ENCODE data around the gene LMX1B.
"Not testable (repeated sequence)": the region's sequence is repeated elsewhere in the genome, so short reads cannot be mapped to it uniquely, and the experiment has no call there.

The LMX1B gene

GRCh38 chr9:126565336-126566128, 48.2 kb upstream of the LMX1B start:
- TF ChIP-seq CTCF (IDR thresholded peaks at IDR 0.05; ENCODE audit: insufficient read depth, low read length, poor library complexity, severe bottlenecking) (no peak), EZH2phosphoT487 (conservative IDR thresholded peaks at IDR 0.05; ENCODE audit: low read length) (no peak)
- no peaks in the 10 kb centered on the region for H3K36me3 ChIP-seq (ENCODE audit: low read length)
- no peak overlapping the region for H3K4me2 ChIP-seq (ENCODE audit: low read depth, low read length, poor library complexity, severe bottlenecking)
- no peak overlapping the region for H2AFZ ChIP-seq (ENCODE audit: low read depth, low read length, severe bottlenecking)
- no peak overlapping the region for H3K4me3 ChIP-seq (ENCODE audit: insufficient read depth, low read length, poor library complexity, severe bottlenecking)
- H3K9me2 ChIP-seq (replicated peaks; ENCODE audit: insufficient read depth, low read length) = no peaks in the 10 kb centered on the region
- no peaks in the 10 kb centered on the region for H3K79me2 ChIP-seq (ENCODE audit: insufficient read depth, low read length)
- no peaks in the 10 kb centered on the region for H3F3A ChIP-seq (ENCODE audit: insufficient read depth)
- H4K20me1 ChIP-seq (ENCODE audit: low read depth, low read length) = no peaks in the 10 kb centered on the region
- H3K27ac ChIP-seq (ENCODE audit: low read depth, low read length) = no peak overlapping the region
- no peak overlapping the region for H3K9ac ChIP-seq (ENCODE audit: low read length)
- H3K9me3 ChIP-seq (ENCODE audit: insufficient read depth, low read length) = no peaks in the 10 kb centered on the region
- no peaks in the 10 kb centered on the region for H3K27me3 ChIP-seq (ENCODE audit: low read length)

- no peak for TF ChIP-seq CTCF (IDR thresholded peaks at IDR 0.05; ENCODE audit: insufficient read depth, low read length, poor library complexity, severe bottlenecking)
- TF ChIP-seq EZH2phosphoT487 (conservative IDR thresholded peaks at IDR 0.05; ENCODE audit: low read length) = no peak
- Histone ChIP-seq H4K20me1 (ENCODE audit: low read depth, low read length) (no peaks in the 10 kb centered on the region), H3K4me2 (ENCODE audit: low read depth, low read length, poor library complexity, severe bottlenecking) (no peak overlapping the region), H2AFZ (ENCODE audit: low read depth, low read length, severe bottlenecking) (no peak overlapping the region), H3K9me3 (ENCODE audit: insufficient read depth, low read length) (no peaks in the 10 kb centered on the region), H3K36me3 (ENCODE audit: low read length) (no peaks in the 10 kb centered on the region), H3K27me3 (ENCODE audit: low read length) (no peaks in the 10 kb centered on the region), H3K79me2 (ENCODE audit: insufficient read depth, low read length) (no peaks in the 10 kb centered on the region), H3K27ac (ENCODE audit: low read depth, low read length) (no peak overlapping the region), H3F3A (ENCODE audit: insufficient read depth) (no peaks in the 10 kb centered on the region), H3K9ac (ENCODE audit: low read length) (no peak overlapping the region), H3K9me2 (replicated peaks; ENCODE audit: insufficient read depth, low read length) (no peaks in the 10 kb centered on the region), H3K4me3 (ENCODE audit: insufficient read depth, low read length, poor library complexity, severe bottlenecking) (no peak overlapping the region)
Observed at GRCh38 chr9:126569036-126569435, 44.7 kb upstream of the LMX1B start.

- no peak overlapping the region for H3K4me3 ChIP-seq (ENCODE audit: insufficient read depth, low read length, poor library complexity, severe bottlenecking)
- no peak overlapping the region for H3K9ac ChIP-seq (ENCODE audit: low read length)
Observed at GRCh38 chr9:126578029-126578428, 35.7 kb upstream of the LMX1B start.

GRCh38 chr9:126580319-126580718, 33.4 kb upstream of the LMX1B start:
- not testable (repeated sequence) for H3F3A ChIP-seq (ENCODE audit: insufficient read depth); H3K79me2 ChIP-seq (ENCODE audit: insufficient read depth, low read length); H3K9me3 ChIP-seq (ENCODE audit: insufficient read depth, low read length); H3K9ac ChIP-seq (ENCODE audit: low read length); H3K27me3 ChIP-seq (ENCODE audit: low read length); H3K27ac ChIP-seq (ENCODE audit: low read depth, low read length); H4K20me1 ChIP-seq (ENCODE audit: low read depth, low read length); H3K9me2 ChIP-seq (replicated peaks; ENCODE audit: insufficient read depth, low read length); H2AFZ ChIP-seq (ENCODE audit: low read depth, low read length, severe bottlenecking); H3K4me3 ChIP-seq (ENCODE audit: insufficient read depth, low read length, poor library complexity, severe bottlenecking); H3K4me2 ChIP-seq (ENCODE audit: low read depth, low read length, poor library complexity, severe bottlenecking); H3K36me3 ChIP-seq (ENCODE audit: low read length)

More at GRCh38 chr9:126578029-126578428, 35.7 kb upstream of the LMX1B start:
- no peaks in the 10 kb centered on the region for H3F3A ChIP-seq (ENCODE audit: insufficient read depth)
- H3K79me2 ChIP-seq (ENCODE audit: insufficient read depth, low read length) = no peaks in the 10 kb centered on the region
- no peaks in the 10 kb centered on the region for H3K9me3 ChIP-seq (ENCODE audit: insufficient read depth, low read length)
- H3K36me3 ChIP-seq (ENCODE audit: low read length) = no peaks in the 10 kb centered on the region
- no peak for TF ChIP-seq CTCF (IDR thresholded peaks at IDR 0.05; ENCODE audit: insufficient read depth, low read length, poor library complexity, severe bottlenecking)
- H4K20me1 ChIP-seq (ENCODE audit: low read depth, low read length) = no peaks in the 10 kb centered on the region
- H3K9me2 ChIP-seq (replicated peaks; ENCODE audit: insufficient read depth, low read length) = no peaks in the 10 kb centered on the region
- no peak overlapping the region for H3K4me2 ChIP-seq (ENCODE audit: low read depth, low read length, poor library complexity, severe bottlenecking)
- H3K27ac ChIP-seq (ENCODE audit: low read depth, low read length) = no peak overlapping the region
- H2AFZ ChIP-seq (ENCODE audit: low read depth, low read length, severe bottlenecking) = no peak overlapping the region
- H3K27me3 ChIP-seq (ENCODE audit: low read length) = no peaks in the 10 kb centered on the region

Measured in SU-DHL-6 (cell line).